Stimulated activated CD8-positive, alpha-beta memory T cell treated with anti-CD3 and anti-CD28 coated beads, Interleukin-4, amount 100 ng/mL, for 4 hours (primary cell): ENCODE data around the gene HOTAIR.

Experiments used
- DNase-seq, 2 donors: peaks; one replicate each; pipeline ENCODE4 v3.0.0-alpha.2; 2020; ENCODE audit warnings: low read depth in 2 of 2, low spot score in 1 of 2

Gene HOTAIR

DNA sequence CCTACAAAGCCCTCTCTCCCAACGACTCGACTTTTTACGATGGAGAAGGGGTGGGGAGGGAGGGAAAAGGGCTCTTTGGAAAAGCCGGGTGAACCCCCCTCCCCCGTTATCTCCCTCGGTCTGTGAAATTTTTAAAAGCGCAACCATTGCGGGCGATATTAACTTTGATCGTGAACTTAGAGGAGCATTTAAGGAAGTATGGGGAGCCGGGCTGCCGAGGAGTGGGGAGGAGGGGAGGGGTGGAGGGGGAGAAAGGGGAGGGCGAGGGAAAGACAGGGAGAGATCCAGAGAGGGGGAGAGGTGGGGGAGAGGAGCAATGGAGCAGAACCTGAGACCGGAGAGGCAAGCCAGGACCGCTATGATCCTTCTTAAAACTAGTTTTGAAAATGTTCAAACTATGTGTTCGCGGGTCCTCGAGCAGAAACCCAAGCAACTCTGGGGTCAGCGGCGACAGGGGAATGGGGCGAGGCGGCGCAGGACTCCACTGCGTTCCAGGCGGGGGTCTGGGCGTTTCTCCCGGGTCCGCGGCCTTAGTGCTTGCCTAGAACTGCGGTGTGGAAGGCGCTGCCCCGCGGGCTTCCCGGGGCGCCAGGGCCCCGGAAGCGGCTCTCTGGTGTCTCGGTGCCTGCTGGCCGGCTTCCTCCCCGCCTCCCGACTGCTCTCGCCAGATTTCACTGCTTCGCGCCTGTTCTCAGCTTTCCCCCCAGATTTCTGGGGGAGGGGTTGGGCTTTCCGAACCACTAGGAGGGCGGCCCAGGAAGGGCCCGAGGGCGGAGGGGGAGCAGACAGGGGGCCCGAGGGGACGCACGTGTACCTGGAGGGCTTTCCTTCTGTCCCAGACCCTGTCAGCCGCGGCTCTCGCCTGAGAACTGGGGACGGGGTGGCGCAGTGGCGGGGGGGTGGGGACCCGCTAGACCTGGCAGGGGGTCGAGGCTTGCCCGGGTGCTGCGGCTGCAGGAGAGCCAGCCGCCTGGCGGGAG is at the start of gene HOTAIR:
Gene HOTAIR (minus strand): TSS at position 871 of the 980 bp plus-strand sequence.
- DNase-seq = no peak

DNA sequence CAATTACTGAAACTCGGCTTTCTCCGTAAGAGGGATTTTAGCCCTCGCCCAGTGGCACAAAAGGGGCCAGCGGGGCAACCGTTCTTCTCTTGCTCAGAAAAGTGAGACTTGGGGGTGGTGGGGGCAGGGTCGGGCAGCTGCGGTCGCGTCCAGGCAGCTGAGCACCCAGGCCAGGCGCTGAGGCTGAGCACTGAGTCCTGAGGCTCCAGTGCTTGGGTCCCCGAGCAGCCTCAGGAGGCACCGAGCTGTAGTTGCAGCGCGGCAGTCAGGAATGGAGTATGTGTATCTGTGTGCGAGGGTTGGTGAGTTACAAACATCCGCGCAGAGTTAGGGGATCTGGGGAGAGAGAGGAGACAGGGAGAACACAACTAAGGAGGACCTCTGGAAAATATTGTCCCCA is 49.4 kb upstream of the HOTAIR start:
- no peak for DNase-seq

GRCh38 chr12:54022960-54023884 is 48.5 kb upstream of the HOTAIR start:
- DNase-seq = no peak

DNA sequence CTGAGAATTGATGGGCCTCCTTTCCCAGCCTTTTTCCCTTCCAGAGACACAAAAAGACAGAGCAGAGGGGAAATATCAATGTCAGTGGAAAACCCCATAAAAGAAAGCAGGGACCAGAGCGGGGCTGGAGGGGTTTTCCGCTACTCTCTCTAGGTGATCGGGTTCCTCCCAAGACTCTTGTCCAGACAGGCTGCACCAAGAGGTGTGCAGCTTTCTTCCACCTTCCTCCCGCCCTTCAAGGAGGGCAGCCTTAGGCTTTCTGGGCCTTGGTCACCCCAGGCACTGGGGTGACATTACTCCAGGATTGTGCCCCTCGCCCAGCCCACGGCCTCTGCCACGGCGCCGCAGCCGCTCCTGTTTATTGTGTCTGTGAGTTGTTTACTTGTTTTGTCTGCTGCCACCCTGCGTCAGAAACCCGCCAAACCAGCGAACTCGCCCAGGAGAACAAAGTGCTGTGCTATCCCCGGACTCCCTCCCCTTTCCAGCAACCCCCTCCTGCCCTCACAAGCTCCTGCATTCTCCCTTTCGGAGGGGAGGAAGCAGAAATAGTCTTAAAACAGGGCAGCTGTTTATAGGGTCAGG is 46.8 kb upstream of the HOTAIR start:
- DNase-seq = no peak

DNA sequence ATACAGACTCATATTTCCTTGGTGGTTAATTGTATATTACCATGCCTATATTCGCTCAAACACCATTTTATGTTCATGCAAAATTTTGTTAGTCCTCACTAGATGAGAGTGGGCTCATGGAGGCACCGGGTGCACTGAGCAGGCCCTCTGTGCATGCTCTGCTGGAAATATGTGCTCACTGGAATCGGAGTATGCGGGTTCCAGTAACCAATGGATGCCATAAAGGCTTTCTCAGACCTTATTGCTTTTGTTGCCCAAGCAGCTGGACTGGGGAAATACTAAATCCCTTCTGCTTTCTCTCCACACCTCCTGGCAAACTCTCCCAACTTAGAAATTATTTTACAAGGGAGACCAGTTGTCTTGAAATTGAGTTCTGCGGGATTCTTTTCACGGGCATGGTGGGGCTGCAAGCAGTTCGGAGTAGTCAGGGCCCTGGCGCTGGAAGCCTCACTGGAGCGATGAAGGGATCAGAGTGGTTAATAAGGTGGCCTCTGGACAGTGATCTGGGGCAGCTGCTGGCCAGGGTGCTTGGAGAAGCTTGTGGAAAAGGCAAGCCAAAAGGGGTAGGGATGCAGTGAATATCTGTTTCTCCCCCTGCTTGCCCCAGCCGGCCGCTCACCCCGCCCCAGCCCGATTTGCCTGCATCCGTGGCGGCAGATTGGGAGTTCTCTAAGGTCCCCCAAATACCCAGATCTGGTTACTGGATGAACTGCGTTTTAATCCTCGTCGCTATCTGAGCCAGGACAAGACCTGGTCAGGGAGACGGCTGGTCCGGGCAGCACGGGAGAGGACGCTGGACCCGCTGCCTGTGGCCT is 46.0 kb upstream of the HOTAIR start:
- DNase-seq = no peak

DNA sequence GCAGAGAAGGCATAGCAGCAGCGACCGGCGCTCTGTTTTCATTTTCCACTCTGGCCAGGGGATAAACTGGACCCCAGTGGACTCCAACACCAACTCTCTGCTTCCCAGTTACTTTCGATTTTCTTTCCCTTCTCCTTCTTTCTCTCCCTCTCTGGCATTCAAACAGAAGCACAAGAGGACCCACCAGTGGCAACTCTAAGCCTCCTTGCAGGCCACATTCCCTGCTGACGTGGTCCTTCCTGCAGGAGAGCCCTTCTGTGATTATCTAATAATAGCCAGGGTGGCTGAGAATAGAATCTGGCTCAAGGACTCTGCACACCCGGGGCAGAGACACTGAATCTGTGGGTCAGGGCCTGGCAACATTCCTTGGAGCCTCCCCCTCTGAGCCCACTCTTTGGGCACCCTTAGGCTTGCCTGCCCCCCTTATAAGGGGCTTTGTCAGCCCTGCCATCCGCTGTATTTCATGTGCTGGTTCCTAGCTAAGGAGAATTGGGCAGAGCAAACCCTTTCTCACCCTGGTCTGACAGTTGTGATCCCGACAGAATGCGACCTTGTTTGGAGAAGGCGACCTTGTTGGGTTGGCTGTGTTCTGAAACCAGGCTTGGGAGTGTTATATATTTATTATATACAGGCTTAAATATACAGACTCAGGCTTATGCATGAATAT is 45.3 kb upstream of the HOTAIR start:
- DNase-seq = no peak

DNA sequence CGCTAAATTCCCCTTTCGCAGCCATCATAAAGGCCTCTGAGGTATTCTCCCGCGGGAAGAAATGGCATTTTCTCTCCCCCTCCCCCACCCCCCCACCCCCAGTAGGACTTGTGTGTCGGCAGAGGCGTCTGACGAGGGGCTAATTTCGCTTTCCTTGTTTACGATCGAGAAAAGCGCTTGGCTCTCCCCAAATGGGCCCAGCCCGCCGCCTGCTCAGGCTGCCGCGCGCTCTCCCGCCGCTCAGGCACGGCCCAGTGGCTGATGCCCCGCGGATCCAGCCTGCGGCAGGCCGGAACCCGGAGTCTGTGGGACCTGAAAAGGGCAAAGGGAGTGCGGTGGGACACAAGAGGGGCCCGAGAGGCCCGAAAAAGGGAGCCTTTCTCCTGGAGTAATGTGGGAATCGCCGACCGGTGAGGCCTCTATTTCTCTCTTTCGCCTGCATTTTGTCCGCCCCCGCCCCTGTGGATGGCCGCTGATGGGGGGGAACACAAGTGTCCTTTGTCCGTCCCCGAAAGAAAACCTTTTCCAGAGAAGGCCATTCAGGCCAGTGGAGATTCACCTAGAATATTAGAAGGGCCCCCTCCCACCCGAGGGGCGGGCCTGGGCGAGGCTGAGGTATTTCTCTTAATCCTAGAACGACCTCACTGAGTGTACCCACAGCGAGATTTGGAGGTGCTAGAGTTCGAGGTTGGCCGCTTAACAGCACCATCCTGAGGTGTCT is 44.5 kb upstream of the HOTAIR start:
- DNase-seq = no peak

- no peak for DNase-seq
Observed at GRCh38 chr12:54018468-54018984, 43.8 kb upstream of the HOTAIR start.

DNA sequence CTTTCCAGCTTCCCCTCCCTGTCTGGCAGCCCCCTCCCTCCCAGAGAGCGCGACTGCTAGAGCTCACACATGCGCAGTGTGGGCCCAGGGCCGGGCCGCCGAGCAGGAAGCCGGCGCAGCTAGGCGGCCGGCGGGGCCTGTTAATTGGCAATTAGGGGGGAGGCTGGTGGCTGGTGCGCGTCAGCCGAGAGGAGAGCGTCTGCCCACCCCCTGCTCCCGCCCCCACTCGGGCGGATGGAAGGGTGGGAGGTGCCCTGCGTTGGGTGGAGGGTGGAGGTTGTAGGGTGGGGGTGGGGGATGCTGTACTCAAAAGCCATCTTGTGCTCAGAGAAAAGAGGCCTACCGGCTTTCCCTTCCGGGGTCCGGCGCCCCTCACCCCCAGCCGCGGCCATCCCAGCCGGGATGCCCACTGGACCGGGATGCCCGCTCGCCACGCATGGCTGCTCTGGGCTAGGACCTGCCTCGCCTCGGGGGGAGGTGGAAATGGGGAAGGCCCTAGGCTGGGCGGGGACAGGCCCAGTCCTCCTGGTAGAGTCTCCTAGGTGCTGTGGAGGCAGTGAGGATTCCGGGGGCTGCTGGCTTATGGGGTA is 43.2 kb upstream of the HOTAIR start:
- DNase-seq = peak; percentile 40 to 59

DNA sequence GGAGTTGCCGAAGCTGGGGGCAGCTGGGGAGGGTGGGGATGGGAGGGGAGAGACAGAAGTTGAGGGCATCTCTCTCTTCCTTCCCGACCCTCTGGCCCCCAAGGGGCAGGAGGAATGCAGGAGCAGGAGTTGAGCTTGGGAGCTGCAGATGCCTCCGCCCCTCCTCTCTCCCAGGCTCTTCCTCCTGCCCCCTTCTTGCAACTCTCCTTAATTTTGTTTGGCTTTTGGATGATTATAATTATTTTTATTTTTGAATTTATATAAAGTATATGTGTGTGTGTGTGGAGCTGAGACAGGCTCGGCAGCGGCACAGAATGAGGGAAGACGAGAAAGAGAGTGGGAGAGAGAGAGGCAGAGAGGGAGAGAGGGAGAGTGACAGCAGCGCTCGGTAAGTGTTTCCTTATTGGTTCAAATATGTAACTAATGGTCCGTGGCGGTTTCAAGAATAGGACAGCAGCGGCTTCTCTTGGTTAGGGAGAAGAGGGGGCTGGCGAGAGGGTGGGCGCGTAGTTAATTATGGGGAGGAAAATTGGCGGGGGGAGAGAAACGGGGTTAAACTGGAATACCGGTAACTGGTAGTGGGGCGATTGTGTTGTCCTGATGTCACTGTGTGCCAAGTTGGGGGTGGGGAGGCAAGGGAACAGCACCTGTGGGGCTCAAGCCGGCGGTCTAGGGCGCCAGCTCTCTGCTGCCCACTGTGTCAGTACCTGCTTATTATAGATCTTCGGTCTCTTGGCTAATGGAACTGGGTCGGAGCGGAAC is 42.5 kb upstream of the HOTAIR start:
- DNase-seq = no peak

- DNase-seq = no peak
Observed at GRCh38 chr12:54016478-54016964, 41.8 kb upstream of the HOTAIR start.

- no peak for DNase-seq
Observed at GRCh38 chr12:54016051-54016450, 41.3 kb upstream of the HOTAIR start.

DNA sequence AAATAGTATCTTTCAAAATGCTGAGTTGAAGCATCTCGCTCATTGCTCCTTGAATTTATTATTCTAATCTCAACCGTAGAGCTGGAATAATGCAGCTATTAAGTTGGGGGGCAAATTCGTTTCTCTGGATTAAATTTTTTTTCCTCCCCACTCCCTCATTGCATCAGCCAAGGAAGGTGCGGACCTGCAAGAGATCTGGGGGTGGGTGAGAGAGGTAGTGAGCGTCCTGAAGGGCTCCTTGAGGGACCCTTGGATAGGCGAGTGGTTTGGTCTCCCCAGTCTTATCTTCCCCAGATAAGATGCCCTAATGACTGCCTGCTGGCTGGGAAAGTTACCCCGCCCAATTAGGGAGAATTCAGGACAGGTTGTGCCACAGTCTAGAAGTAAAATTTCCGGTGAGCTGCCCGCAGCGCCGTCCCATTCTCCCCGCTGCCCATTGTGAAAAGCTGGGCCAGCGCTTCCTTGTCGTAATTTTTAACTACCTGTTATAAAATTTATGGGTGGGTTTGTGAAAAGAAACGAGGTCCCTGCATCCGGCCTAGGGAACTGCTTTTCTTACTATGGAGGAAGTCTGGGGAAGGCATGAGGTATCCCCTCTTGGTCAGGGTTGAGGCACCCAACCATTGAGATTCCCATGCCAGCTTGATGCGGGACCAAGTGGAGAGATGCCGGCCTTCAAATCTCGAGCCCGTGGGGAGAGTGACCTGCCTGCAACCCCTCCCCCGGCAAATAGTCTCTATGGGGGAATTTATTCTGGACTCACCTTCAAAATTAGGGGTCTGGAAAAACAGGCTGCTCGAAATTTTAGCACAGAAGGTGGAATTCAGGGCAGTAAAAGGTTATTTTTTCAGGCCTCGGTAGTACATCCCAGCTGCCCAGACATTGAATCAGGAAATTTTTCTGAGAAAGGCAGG is 40.5 kb upstream of the HOTAIR start:
- DNase-seq = no peak

GRCh38 chr12:54014377-54015017 is 39.7 kb upstream of the HOTAIR start:
- DNase-seq = no peak

- DNase-seq = no peak
Observed at GRCh38 chr12:54012631-54013409, 38.1 kb upstream of the HOTAIR start.
